RWPE1 (cell line): Measurements from ENCODE around the gene TRDN.

Experiments
- CTCF ChIA-PET: fragments of 350-600 bp; sonication (Branson Sonifier 250); formaldehyde crosslinking; extraction: SDS; loops from one replicate; lab custom pipeline; 2021; lab: Yijun Ruan, JAX
- POLR2A ChIA-PET: fragments of 400-600 bp; formaldehyde crosslinking; extraction: SDS; loops from one replicate; lab custom pipeline; 2020; ENCODE audit warnings: antibody characterized with exemption; ENCODE audit not compliant: low non-redundant PET; lab: Yijun Ruan, JAX
- DNase-seq: peaks from one replicate; pipeline ENCODE4 v3.0.0; 2012; ENCODE audit warnings: low spot score
- H3K27ac ChIP-seq: fragments of 450-650 bp; 2 replicates; pipeline ENCODE4 v1.5.1; 2017
- TF ChIP-seq, protein P1 (sequence below): fragments of 450-650 bp; conservative IDR thresholded peaks from 2 replicates; pipeline ENCODE4 v1.5.1; 2017; ENCODE audit warnings: low read depth, mild to moderate bottlenecking

TRDN gene

DNA sequence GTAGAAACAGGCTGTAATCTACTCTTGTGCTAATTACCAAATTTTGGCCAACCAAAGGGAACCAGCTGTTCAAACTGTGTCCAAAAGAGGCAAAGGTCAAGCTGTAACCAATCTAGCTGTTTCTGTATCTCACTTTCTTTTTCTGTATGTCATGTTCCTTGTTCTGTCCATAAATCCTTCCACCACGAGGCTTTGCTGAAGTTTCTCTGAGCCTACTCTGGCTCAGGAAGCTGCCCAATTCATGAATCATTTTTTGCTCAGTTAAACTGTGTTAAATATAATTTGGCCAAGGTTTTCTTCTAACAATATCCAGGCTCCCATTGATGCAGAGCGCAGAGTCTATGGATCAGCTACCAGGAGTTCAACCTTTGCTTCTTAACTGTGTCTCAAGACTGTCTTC lies 272.8 kb downstream of the TRDN start:
- POLR2A ChIA-PET = no interaction called here
- no peak for DNase-seq
- CTCF ChIA-PET = no interaction called here
- no peak overlapping the region for H3K27ac ChIP-seq
- TF ChIP-seq, protein P1, sequence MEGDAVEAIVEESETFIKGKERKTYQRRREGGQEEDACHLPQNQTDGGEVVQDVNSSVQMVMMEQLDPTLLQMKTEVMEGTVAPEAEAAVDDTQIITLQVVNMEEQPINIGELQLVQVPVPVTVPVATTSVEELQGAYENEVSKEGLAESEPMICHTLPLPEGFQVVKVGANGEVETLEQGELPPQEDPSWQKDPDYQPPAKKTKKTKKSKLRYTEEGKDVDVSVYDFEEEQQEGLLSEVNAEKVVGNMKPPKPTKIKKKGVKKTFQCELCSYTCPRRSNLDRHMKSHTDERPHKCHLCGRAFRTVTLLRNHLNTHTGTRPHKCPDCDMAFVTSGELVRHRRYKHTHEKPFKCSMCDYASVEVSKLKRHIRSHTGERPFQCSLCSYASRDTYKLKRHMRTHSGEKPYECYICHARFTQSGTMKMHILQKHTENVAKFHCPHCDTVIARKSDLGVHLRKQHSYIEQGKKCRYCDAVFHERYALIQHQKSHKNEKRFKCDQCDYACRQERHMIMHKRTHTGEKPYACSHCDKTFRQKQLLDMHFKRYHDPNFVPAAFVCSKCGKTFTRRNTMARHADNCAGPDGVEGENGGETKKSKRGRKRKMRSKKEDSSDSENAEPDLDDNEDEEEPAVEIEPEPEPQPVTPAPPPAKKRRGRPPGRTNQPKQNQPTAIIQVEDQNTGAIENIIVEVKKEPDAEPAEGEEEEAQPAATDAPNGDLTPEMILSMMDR = no peak

DNA sequence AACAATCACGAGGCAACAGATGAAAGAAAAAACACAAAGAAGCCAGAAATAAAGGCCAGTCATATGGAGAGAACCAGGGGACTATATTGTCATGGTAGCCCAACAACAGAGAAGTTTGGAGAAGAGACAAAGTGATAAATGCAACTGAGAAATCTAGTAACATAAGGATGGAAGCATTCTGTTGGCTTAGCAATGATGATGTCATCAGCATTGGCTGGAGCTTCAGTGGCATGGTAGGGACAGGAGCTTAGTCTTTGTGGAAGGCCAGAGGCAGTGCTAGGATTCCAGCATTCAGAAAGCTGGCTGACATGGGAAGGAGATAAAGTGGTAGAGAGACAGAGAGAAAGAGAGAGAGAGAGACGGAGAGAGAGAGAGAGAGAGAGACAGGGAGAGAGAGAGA lies 276.4 kb downstream of the TRDN start:
- no peak for DNase-seq
- no peak overlapping the region for H3K27ac ChIP-seq
- TF ChIP-seq, protein P1 = no peak
- POLR2A ChIA-PET = no interaction called here
- CTCF ChIA-PET = no interaction called here

DNA sequence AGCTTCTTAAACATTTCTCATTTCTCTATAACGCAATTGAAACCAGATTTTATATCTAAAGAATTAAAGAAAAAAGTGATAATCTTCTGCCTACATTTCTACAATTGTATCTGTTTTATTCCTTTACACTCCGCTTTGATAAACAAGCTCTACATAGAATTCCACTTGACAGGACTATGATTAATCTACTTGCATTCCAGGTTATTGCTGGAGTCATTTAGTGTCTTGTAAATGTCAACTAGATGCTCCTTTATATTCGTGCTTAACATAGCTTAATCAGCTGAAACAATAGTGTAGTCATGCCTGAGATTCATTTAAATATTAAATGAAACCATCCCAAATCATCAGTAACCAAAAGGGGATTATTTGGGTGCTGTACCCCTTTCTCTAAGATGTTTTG lies 284.0 kb downstream of the TRDN start:
- POLR2A ChIA-PET = no interaction called here
- DNase-seq = no peak
- TF ChIP-seq, protein P1 = no peak
- no peak overlapping the region for H3K27ac ChIP-seq
- CTCF ChIA-PET = interaction anchor here (0.6 kb wide), 1 partner anchor 1960 kb away, joined by 3 read pairs; no protein-coding TSS in a partner anchor

DNA sequence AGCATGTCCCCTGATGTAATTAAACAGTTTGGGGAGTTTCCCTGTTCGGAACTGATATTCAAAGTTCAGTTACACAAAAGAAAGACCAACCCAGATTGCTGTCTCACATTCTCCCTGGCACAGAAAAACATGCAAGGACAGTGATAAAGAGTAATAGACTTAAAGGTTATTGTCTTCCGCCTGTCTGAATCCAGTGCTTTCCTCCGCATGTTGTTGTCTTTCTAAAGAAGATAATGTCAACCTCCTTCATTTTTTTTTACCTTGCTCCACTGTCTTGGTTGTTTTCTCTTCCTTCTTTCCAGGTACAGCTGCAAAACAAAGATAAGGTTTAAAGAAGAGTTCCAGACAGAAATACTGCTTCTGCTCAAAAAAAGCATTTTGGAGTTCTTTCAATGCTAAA lies 284.5 kb downstream of the TRDN start:
- ChIA-PET CTCF (interaction anchor here (0.6 kb wide), 1 partner anchor 1959 kb away, joined by 3 read pairs; no protein-coding TSS in a partner anchor), POLR2A (no interaction called here)
- H3K27ac ChIP-seq = no peak overlapping the region
- no peak for DNase-seq
- TF ChIP-seq, protein P1 = no peak

DNA sequence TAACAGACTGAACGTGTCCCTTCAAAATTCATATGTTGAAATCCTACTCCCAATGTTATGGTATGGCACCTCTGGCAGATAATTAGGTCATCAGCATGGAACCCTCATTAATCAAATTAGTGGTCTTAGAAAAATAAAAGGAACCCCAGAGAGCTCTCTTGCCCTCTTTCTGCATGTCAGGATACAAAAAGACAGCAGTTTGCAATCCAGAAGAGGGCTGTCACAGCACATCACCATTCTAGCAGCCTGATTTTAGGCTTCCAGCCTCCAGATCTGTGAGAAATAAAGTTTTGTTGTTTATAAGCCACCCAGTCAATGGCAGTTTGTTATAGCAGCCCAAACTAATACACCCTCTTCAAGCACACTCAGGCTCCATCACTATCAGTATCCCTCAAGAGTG lies 292.9 kb downstream of the TRDN start:
- ChIA-PET CTCF (no interaction called here), POLR2A (no interaction called here)
- no peak overlapping the region for H3K27ac ChIP-seq
- TF ChIP-seq, protein P1 = no peak
- DNase-seq = no peak

DNA sequence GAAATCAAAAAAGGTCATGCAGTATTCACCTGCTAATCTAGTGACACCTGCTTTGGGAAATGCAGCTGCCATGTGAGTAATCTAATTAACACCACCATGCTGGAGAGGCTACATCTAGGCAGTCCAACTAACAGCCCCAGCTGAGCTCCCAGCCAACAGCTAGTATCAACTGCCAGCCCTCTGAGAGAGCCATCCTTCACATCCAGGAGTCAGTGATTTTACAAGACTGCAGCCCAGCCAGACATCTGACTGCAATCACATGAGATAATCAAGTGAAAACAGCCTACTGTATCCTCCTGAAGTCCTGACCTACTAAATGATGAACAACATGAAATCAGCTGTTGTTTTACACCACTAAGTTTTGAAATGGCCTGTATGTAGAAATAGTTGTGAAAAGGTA lies 298.4 kb downstream of the TRDN start:
- no peak overlapping the region for H3K27ac ChIP-seq
- CTCF ChIA-PET = no interaction called here
- TF ChIP-seq, protein P1 = no peak
- POLR2A ChIA-PET = no interaction called here
- no peak for DNase-seq
